Gastroesophageal sphincter (tissue), 3 donors: ENCODE results near the gene SND1.

Experiments
- POLR2A ChIP-seq, 2 donors: fragments of 450-650 bp; IDR thresholded peaks; one replicate each; pipeline ENCODE4 v1.6.1; 2017; ENCODE audit warnings: antibody characterized with exemption in 2 of 2, mild to moderate bottlenecking in 2 of 2, moderate library complexity in 1 of 2
- POLR2AphosphoS5 ChIP-seq: sonication (generic); formaldehyde crosslinking; IDR thresholded peaks from one replicate; pipeline ENCODE4 v1.6.1; 2017; ENCODE audit warnings: antibody characterized with exemption
- TF ChIP-seq, protein P1 (sequence below), 4 experiments: fragments of 200-600 bp in 2 of 4; fragments of 450-650 bp in 2 of 4; sonication (generic) in 1 of 4; IDR thresholded peaks; one replicate each; pipeline ENCODE4 v1.5.1; 2017 to 2019; ENCODE audit warnings: antibody characterized with exemption in 4 of 4, mild to moderate bottlenecking in 2 of 4, moderate library complexity in 2 of 4

DNA sequence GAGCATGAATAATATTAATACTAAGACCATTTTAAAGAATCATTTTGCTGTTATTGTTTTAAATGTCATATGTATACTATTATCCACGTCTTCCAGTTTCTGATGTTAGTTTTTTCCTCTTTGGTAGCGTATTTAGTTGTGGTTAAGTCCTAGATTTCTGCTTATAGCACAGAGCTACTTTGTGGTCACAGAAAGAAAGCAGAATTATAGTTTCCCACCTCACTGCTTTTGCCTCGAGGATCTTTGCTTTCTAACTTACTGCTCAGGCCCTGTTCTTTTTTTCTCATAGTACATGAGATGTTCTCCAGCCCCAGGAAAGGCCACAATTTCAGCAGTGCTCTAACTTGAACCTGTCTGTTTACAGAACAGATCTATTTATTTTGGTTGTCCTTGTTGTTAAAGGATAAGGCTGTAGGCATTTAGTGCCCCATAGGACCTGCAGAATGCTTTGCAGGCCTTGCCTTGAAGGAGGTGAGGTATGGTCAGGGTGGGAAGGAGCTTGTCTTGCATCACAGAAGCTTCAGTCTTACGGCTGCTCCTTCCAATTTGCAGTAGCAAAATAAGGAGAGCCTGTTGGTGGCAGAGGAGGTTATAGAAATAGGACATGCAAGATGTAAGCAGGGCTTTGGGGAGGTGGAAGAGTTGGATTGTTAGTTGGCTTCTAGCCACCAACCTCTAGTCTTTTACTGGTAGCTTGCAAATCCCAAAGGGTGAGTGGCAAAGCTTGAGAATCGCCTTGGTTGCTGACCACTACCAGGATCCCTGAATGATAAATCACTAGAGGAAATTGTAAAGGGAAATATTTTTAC, 250.1 kb downstream of the SND1 start:
- TF ChIP-seq POLR2A (IDR thresholded peaks at IDR 0.05) (no peak), POLR2AphosphoS5 (no peak)
- TF ChIP-seq, protein P1, sequence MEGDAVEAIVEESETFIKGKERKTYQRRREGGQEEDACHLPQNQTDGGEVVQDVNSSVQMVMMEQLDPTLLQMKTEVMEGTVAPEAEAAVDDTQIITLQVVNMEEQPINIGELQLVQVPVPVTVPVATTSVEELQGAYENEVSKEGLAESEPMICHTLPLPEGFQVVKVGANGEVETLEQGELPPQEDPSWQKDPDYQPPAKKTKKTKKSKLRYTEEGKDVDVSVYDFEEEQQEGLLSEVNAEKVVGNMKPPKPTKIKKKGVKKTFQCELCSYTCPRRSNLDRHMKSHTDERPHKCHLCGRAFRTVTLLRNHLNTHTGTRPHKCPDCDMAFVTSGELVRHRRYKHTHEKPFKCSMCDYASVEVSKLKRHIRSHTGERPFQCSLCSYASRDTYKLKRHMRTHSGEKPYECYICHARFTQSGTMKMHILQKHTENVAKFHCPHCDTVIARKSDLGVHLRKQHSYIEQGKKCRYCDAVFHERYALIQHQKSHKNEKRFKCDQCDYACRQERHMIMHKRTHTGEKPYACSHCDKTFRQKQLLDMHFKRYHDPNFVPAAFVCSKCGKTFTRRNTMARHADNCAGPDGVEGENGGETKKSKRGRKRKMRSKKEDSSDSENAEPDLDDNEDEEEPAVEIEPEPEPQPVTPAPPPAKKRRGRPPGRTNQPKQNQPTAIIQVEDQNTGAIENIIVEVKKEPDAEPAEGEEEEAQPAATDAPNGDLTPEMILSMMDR (IDR thresholded peaks at IDR 0.05) = no peak
